SK-N-MC (cell line): ENCODE data around the gene RASAL1.

Source experiments
- EZH2 ChIP-seq: fragments of 200-600 bp; sonication (generic); IDR thresholded peaks from one replicate; pipeline ENCODE4 v1.6.1; 2017; ENCODE audit warnings: antibody characterized with exemption
- POLR2AphosphoS5 ChIP-seq: IDR thresholded peaks from 2 replicates; pipeline ENCODE4 v1.6.1; 2012; ENCODE audit warnings: mild to moderate bottlenecking, low read depth, low read length, borderline replicate concordance

GRCh38 chr12:113075137-113075683 lies 60.4 kb downstream of the RASAL1 start:
- TF ChIP-seq POLR2AphosphoS5 (no peak), EZH2 (no peak)
